HG03066 (cell line): ENCODE data around the gene TMEM8B.

Experiments
- ATAC-seq: cut with Tn5 transposase; IDR thresholded peaks from one replicate; pipeline ENCODE4 v1.9.1; 2021; ENCODE audit warnings: low read depth; ENCODE audit not compliant: unreplicated experiment

The TMEM8B gene

DNA sequence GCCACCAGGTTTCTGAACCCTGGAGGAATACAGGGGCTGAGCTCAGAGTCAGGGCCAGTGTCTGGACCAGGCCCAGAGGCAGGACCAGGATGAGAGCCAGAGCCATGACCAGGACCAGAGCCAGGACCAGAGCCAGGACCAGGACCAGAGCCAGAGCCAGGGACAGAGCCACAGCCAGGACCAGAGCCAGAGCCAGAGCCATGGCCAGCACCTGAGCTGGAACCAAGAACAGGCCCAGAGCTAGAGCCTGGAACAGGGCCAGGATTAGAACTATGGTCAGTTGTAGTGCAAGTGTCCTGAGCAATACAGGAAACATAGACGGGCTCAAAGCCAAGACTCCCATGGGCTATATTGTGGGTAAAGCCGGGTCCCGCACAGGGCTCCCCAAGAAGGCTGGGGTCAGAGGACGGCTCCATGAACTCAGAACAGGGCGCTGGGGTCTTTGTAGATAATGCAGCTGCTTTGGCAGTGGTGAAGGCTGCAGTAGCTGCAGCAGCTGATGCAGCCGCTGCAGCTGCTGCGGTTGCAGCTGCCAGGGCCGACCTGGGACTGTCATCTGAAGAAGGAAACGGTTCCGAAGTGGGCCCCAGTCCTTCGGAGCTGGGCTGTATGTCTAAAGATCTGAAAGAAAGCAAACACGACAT lies 17.5 kb upstream of the TMEM8B start:
- ATAC-seq = no peak

DNA sequence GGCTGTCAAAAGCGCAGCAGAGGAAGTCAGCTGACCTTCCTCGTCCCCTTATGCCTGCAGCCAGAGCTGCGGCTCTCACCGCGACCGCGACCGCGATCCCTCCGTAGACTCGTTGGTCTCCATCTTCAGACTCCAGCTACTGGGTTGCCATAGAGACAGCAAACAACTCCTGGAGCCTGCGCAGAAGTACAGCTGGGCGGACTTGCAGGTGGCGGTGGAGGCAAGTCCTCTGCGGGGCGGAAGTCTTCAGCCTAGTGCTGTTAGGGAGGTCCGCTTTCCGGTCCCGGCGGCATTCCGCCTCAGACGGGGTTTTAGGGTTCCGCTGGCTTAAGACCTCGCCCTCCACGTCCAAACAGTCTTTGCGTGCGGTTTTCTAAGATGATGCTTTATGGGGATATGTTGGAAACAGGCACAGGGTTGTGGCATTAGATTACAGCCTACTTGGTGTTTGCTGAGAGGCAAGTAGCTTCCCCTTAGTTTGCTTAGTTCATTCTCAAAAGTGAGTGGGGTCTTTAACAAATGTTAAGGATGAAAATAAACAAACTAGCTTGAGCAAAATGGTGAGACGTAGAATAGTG lies 16.9 kb upstream of the TMEM8B start, which contains the start of gene SPAG8:
SPAG8 (minus strand) TSS at position 238 of the 578 bp plus-strand sequence; CDS start at position 123, 115 bp downstream.
- ATAC-seq = peak; percentile 52

DNA sequence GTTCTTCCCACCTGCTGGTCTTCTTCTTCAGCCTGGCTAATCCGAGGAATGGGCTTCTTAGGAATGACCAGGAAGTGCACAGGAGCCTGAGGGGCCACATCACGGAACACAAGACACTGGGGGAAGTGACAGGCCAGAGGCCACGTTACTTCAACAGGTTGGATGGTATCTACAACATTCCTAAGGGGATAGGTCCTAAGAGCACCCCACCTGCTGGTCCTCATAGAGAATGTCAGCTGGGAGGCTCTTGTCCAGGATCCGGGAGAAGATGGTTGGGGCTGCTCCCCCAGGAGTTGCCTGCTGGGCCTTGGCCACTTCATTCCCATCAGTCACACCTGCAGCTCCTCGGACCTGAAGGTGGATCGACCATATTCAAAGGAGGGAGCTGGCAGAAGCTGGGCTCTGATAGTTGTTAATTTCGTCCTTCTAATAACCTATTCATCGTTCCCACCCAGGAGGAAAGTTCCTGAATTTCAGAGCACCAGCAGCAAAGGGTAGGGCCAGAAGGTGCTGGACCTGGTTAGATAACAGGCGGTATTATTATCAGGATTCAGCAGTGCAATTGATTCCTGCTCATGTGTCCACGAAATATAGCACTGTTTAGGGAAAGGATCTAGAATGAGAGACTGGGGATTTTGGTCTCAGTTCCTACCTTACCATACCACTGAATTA lies 15.5 kb upstream of the TMEM8B start:
- no peak for ATAC-seq

DNA sequence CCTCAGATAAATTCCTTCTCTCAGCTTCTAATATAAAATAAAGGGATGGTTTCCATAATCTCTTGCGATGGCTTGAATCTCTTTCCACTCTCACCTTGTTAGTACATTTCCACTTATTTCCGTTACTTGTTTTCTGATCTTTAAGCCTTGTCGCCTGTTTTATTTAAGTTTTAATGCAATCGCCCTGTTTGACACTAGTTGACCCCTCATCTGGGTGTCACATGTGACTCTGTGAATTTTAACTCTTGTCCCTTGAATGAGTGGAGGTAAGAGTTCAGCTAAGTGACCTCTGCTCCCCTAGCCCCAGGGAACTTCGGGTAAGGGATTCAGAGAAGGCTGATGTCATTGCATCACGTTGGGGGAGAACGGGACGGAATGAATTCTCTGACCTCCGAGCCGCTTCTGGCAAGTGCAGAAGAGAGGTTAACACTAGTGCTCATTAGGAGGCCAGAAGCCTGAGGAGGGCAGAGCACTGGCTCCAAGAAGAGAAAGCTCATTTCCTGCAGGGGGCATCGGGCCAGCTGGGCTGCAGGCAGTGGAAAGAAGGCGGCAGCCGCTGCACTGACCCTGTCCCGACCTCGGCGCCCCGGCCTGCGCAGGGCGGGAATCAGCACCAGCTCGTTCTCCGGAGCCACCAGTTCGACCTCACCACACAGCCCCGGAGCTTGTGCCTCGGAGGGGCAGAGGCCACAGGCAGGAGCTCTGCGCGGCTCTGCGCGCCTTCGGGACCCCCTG lies 14.8 kb upstream of the TMEM8B start:
- ATAC-seq = peak; percentile 27

DNA sequence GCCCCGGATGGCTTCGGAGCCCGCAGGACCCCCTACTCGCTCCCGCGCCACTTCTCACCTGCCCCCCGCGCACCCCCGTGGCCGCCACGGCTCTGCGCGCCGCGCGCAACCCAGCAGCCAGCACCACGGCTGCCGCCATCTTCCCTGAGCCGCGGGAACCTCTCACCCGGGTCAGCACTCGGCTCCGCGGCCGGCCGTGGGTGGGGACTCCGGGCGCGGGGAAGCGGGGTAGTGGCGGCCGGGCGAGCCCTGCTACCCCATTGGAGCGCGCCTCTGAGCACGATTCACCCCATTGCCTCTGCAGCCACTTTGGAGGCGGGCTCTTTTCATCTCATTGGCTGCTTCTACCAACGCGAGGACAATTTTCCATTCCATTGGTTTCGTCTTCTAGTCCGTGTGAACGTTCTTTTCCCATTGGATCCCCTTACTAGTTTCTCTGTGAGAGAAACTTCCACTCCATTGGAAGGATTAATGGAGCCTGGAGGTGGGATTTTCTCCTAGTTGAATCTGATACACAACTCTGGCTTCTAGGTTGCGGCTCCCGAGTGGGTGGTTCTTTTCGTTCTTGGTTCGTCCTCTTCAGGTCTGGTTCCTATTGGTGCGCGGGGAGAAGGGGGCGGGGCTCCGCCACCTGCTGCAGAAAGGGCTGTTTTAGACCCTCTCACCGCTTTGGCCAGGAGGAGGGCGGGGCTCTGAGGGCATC lies 14.0 kb upstream of the TMEM8B start, which contains the start of gene HINT2:
HINT2 (minus strand) TSS at position 202 of the 703 bp plus-strand sequence; CDS start at position 139, 63 bp downstream.
- peak; percentile 78 for ATAC-seq

DNA sequence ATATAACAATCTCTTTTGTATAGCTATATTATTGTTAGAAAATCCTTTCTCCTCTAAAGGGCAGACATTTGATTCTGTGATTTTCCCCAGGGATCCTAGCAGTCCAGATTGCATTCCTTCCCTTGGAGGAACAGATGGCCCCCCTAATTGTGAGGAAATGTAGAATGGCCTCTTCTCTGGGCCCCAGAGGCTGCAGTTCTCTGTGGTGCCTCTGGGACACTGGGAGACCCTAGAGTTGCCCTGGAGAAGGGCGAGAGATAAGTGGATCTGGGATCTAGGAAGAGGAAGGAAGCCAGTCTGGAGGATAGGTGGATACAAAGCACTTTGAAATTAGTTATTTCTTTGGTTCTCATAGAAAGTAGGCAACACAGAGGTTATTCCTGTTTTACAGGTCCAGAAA lies 12.3 kb upstream of the TMEM8B start:
- ATAC-seq = no peak

DNA sequence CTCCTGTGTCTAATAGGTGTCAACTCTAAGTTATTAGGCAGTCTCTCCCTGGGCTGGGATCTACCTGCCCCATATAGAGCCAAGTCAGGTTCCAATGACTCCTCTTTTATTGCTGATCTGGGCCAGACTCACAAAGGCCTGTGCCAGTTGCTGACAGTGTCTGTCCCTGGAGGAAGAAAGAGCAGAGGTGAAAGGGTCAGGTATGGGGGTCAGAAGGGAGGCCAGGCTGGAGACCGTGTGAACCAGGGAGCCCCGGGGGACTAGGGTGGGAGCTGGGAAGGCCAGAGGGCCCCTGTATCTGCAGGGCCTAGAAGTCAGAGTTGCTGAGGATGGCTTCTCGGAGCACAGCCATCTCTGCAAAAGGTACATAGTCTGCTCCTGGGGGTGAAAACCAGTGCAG lies 10.7 kb upstream of the TMEM8B start:
- ATAC-seq = no peak

DNA sequence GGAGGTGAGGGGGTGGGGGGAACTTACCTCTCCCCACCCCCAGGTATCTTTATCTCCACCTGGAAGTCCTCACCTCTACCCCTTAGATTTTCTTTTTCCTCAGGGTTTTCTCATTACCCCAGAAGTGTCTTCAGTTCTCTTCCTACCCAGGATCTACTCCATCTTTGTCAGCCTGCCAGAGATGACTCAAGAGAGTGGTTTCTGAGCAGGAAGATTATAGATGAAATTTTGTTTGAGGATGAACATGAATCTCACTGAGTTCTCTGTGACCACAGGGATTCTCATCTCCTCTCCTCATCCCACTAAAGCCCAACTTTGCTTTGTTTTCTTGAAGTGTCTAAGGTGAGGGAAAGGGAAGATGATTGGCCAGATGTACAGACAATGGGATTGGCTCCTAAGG lies 9.0 kb upstream of the TMEM8B start:
- no peak for ATAC-seq

DNA sequence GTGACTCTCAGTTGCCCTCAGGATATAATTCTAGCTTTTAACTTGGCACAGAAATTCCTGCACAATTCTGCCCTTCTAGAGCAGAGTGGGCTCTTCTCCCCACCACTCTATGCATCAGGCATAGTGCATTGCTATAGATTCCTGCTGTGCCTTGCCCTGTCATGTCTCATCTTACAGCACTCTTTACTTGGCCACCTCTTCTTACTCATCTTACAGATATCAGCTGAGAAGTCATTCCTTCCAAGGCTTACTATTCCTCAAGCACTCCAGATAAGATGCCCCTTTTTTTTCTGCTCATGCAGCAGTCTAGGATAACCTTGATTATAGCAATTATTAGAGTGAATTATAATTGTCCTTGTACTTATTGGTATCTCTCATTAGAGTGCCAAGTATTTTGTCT lies 6.1 kb upstream of the TMEM8B start:
- no peak for ATAC-seq

DNA sequence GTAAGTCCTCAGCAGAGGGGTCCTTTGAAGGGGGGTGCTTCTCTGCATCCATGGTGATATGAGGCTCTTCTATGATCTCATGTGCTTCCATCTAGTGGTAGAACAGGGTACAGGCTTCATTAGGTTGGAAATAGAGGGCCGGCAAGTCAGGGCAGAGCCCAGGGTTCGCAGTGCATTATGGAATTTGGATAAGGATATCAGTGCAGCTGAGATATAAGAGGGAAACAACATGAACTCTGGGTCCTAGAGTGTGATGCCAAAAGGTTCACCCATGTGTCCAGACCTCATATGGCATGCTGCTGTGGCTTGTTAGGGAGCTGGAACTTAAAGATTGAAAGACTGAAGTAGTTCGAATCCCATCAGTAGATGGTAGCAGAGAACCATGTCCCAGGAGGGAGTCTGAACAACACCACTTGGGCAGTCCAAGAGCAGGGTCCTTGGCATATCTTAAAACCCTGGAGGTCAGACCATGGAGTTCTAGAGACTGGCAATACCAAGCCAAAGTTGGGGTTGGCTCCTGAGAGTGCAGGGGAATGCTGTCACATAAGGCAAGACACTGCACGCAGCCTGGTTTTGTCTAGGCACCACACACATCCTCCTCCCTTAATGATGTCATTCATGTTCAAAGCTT lies 2.8 kb upstream of the TMEM8B start:
- peak; percentile 41 for ATAC-seq

DNA sequence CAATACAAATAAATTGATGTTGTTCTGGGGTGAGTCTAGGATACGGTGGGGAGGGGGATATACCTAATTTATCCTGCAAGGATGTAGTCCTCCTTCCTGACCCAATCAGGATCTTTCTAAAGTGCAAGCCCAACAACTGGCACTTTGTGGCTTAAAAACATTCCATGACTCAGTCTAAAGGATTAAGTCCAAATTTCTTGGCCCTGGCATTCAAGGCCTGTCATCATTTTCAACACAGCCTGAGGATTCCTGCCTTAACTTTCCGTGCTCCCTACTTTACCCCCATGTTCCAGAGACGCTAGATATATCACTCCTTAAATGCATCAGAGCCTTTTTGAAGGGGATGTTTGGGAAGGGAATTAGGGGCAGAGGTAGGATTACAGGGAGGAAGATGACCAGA lies 1.5 kb upstream of the TMEM8B start:
- no peak for ATAC-seq

DNA sequence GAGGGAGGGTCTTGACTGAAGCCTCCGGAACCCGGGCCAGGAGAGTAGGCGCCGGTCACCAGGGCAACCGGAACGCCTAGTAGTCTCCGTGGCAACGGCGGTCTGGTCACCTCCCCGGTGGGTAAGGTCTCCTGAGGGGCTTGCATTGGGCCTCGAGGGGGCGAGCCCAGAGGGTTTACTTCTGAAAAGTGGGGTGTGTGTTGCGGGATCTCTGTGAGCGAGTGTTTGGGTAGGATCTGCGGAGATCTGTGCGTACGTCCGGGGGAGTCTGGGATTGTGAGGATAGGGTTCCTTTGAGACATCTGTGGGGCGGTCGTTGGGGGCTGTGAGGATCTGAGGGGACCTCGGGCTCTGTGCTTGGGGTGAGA lies 328 bp upstream of the TMEM8B start, which contains the start of gene FAM221B:
FAM221B (minus strand) TSS at position 17 of the 368 bp plus-strand sequence. CDS start 2,571 bp downstream, outside the sequence.
- peak; percentile 3 for ATAC-seq

DNA sequence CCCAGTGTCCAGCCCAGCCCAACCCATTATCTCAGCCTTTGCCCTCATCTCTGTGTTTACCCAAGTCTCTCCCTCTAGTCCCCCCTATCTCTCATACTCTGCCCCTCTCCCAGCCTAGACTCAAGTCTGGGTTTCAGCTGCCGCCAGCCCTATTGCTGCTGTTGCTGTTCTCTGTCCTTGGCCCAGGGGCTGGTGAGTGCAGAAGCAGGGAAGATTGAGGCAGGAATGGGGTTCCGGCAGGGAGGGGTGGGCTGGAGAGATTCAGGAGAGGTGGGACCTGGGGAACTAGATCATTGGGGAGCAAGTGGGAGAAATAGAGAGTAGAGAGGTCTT lies 702 bp downstream of the TMEM8B start:
- ATAC-seq = no peak

DNA sequence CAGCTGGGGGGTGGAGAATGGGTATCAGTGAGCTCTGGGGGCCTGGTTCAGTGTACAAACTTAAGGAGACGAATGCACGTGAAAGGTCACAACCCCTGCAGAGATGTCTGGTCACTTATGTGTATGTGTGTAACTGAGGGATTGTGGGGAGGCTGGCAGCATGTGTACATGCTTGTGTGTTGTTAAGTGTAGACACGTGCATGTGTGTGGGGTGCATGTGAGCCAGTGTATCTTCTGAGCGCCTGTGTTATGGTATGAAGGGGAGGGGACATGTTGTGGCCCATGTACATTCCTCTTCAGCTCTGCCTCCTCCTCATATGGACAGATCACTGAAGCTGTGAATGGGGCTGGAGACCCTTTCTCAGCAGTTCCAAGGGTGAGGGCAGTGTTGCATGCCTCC lies 2.0 kb downstream of the TMEM8B start:
- ATAC-seq = no peak

DNA sequence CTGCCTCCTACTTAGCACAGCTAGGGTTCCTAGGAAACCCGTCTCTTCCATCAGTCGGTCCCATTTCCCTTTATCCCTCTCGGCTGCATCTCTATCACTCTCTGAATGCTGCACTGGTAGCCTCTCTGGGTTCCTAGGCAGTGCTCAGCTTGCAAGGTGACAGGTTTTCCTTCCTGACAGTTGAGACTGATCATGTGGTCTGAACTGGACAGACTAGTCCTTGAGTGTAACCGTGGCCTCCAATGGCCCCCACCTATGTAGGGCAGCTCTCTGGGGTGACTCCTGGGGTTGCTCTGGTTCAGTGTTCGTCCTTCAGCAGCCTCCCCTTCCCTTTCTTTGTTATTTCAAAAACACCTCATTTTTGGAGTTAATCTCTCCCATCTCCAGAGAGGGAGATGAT lies 3.8 kb downstream of the TMEM8B start:
- ATAC-seq = no peak

DNA sequence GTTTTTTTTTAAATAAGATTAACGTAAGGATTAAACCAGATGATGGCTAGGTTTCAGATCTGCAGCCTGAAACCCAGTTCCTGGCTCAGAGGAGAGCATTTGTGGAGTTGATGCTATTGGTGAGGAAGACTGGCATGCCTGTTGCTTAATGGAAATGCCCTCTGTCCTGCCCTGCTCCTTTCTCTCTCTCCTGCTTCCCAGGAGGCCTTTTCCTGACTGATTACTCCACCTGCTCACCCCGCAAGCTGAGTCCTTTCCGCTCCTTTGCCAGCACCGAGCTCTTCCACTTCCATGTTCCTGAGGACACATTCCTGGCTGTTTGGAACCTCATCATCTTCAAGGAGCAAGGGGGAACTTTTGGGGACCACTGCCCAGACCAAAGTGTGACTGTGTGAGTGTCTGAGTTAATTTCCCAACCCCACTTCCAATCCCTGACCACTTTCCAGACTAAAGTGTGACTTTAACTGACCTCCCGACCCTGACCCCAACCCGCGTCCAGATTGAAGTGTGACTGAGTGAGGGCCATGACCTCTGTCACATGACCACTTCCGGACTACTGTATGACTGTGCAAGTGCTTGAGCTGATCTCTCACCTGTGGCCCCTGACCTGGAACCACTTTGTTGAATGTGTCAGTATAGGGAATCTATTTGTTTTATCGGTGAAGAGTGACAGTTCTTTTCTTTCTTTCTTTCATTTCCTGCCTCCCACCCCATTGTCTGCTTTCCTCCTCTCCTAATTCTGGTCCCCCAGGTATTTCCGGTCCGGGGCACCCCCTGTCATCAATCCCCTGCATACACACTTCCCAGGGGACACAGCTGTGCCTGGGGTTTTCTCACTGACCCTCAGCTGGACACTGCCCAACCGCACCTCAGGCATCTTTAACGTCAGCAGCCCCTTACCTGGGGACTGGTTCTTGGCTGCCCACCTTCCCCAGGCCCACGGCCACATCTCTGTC lies 5.5 kb downstream of the TMEM8B start:
- no peak for ATAC-seq

DNA sequence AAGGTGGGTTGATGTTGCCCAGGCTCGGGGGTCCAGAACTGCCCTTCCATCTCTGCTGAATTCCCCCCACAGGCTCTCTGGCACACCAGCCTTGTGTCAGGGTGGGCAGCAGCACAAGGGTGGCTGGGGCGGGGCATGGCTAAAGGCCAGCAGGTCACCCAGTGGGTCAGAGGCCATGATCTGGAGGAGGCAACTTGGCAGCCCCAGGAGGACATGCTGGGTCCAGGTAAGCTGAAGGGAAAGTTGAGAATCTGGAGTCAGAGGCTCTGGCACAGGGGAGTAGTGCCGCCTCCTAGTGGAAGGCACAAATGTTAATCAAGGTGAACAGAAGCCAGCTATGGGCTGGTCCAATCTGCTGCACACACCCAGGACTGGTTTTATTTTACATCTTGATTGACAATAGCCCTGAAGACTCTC lies 6.2 kb downstream of the TMEM8B start:
- ATAC-seq = no peak

DNA sequence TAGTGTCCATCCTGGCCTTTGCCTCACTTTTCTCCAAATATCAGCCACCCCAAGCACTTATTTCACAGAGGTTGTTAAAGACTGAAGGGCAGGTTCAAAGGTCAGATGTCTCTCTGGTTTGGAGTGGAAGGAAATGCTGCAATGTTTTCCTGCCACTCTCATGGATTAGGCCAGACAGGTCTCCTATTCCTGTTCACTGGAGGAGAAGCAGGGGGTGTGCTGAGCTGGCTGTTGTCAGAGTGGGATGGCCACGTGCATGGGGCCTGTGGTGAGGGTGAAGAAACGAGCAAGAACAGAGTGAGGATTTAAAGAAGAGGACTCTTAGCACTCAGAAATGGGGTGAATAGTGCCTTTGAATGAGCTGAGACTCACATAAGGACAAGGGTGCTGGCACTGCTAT lies 6.7 kb downstream of the TMEM8B start:
- no peak for ATAC-seq

DNA sequence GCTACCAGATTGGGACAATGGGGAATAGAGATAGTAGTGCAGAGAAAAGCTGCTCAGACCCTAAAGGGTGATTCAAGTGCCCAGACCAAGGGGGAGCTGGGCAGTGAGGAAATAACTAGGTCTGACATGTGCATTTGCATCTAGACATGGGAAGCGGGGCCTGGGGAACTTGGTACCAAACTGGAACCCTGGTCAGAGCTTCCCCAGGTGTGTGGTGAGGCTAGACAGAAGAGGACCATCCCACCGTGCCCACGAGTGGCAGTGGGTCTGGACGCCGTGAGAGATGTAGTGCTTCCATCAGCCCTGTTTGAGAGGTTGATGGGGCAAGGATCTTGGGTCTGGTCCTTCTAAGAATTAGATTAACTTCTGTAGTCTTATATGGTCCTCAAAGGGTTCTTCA lies 7.6 kb downstream of the TMEM8B start:
- ATAC-seq = no peak
